ENCODE measurements around the gene KCNJ9. TPM values are rescaled to one million over a fixed set of nuclear protein-coding genes. Genes with fewer than 3 reads are reported as not detected.

KCNJ9 gene
- polyA plus RNA-seq, 3 donors = not detected

DNA sequence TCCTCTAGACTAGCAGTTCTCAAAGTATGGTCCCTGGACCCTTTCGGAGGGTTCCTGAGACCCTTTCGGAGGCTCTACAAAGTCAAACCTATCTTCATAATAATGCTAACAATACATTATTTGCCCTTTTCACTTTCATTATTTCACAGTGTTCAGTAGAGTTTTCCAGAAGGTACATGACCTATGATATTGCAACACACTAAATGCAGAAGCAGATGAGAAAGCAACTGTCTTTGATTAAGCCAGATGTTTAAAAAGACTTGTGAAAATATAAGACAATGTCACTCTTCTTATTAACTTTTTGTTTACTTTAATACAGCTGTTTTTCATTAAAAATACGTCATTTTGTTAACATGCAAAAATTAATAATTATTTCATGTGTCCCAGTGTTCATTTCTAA is 17.2 kb upstream of the KCNJ9 start:
- peaks cover 0 to 3% of the 10 kb centered on the region in 2 donors for H3K36me3 Mint-ChIP-seq
- H3K9me3 Mint-ChIP-seq = peaks cover 0 to 1% (median 0%) of the 10 kb centered on the region in 7 donors
- no peak overlapping the region for H3K4me3 Mint-ChIP-seq
- no peak overlapping the region for H3K27ac Mint-ChIP-seq
- Histone ChIP-seq H3K9ac (ENCODE audit: insufficient read depth, low read length, poor library complexity, severe bottlenecking) (no peak overlapping the region), H3K9me3 (replicated peaks in 1 of 2; ENCODE audit: control insufficient read depth in 1 of 2, insufficient read depth in 1 of 2, low read length in 2 of 2) (no peaks in the 10 kb centered on the region), H4K20me1 (ENCODE audit: insufficient read depth, low read length) (no peaks in the 10 kb centered on the region), H3K4me2 (replicated peaks; ENCODE audit: extremely low read depth, low read length, poor library complexity, severe bottlenecking) (no peak overlapping the region), H2AFZ (ENCODE audit: insufficient read depth, low read depth, low read length, poor library complexity, severe bottlenecking) (no peak overlapping the region), H3K27ac (ENCODE audit: low read depth in 1 of 2, low read length in 2 of 2) (no peak overlapping the region), H3K4me3 (replicated peaks in 1 of 3; ENCODE audit: low read depth in 2 of 3, low read length in 3 of 3) (no peak overlapping the region), H3K79me2 (ENCODE audit: insufficient read depth, low read length) (no peaks in the 10 kb centered on the region), H3K36me3 (replicated peaks in 1 of 2; ENCODE audit: control insufficient read depth in 1 of 2, insufficient read depth in 2 of 2, low read length in 2 of 2) (no peaks in the 10 kb centered on the region), H3K4me1 (ENCODE audit: control insufficient read depth in 1 of 2, insufficient read depth in 2 of 2, low read length in 2 of 2) (peaks cover 24 to 27% of the 10 kb centered on the region in 2 donors), H3K27me3 (ENCODE audit: control insufficient read depth in 2 of 2, insufficient read depth in 2 of 2, low read length in 2 of 2) (peaks cover 2 to 5% of the 10 kb centered on the region in 2 donors)
- H3K27me3 Mint-ChIP-seq (ENCODE audit: low read depth in 3 of 3) = peaks cover 14 to 33% (median 20%) of the 10 kb centered on the region in 3 donors
- WGBS (ENCODE audit: insufficient coverage) = 80% methylated on average over 1 of the region's 3 CpGs
- intact Hi-C loops (cut with micrococcal nuclease) = no loop called here
- peaks cover 5% of the 10 kb centered on the region for H3K4me1 Mint-ChIP-seq
- no peak for DNase-seq
- TF ChIP-seq, protein P1, sequence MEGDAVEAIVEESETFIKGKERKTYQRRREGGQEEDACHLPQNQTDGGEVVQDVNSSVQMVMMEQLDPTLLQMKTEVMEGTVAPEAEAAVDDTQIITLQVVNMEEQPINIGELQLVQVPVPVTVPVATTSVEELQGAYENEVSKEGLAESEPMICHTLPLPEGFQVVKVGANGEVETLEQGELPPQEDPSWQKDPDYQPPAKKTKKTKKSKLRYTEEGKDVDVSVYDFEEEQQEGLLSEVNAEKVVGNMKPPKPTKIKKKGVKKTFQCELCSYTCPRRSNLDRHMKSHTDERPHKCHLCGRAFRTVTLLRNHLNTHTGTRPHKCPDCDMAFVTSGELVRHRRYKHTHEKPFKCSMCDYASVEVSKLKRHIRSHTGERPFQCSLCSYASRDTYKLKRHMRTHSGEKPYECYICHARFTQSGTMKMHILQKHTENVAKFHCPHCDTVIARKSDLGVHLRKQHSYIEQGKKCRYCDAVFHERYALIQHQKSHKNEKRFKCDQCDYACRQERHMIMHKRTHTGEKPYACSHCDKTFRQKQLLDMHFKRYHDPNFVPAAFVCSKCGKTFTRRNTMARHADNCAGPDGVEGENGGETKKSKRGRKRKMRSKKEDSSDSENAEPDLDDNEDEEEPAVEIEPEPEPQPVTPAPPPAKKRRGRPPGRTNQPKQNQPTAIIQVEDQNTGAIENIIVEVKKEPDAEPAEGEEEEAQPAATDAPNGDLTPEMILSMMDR (IDR thresholded peaks at IDR 0.05) = no peak

DNA sequence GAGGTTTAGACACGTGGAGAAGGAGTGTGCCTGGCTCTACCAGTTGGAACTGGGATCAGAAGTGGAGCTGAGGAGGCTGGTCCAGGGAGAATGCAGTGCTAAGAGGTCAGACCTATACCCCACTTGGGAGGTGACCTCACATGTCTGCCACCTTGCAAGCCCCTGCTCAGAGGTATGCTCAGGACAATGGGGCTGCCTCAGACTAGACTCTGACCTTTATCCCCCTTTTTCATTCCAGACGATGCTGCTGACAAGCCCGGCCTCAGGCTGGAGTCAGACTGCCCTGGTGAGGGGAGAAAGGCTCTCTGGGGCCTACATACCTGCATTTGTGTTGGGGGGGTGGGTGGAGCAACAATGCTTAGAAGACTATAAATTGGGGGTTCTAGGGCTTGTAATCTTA is 16.6 kb upstream of the KCNJ9 start:
- H3K36me3 Mint-ChIP-seq = peaks cover 0 to 4% of the 10 kb centered on the region in 2 donors
- DNase-seq = no peak
- H3K27me3 Mint-ChIP-seq (ENCODE audit: low read depth in 3 of 3) = peaks cover 20 to 37% (median 26%) of the 10 kb centered on the region in 3 donors
- Histone ChIP-seq H3K9me3 (replicated peaks in 1 of 2; ENCODE audit: control insufficient read depth in 1 of 2, insufficient read depth in 1 of 2, low read length in 2 of 2) (no peaks in the 10 kb centered on the region), H2AFZ (ENCODE audit: insufficient read depth, low read depth, low read length, poor library complexity, severe bottlenecking) (no peak overlapping the region), H3K27ac (ENCODE audit: low read depth in 1 of 2, low read length in 2 of 2) (no peak overlapping the region), H4K20me1 (ENCODE audit: insufficient read depth, low read length) (no peaks in the 10 kb centered on the region), H3K79me2 (ENCODE audit: insufficient read depth, low read length) (no peaks in the 10 kb centered on the region), H3K4me3 (replicated peaks in 1 of 3; ENCODE audit: low read depth in 2 of 3, low read length in 3 of 3) (no peak overlapping the region), H3K4me2 (replicated peaks; ENCODE audit: extremely low read depth, low read length, poor library complexity, severe bottlenecking) (no peak overlapping the region), H3K36me3 (replicated peaks in 1 of 2; ENCODE audit: control insufficient read depth in 1 of 2, insufficient read depth in 2 of 2, low read length in 2 of 2) (no peaks in the 10 kb centered on the region), H3K27me3 (ENCODE audit: control insufficient read depth in 2 of 2, insufficient read depth in 2 of 2, low read length in 2 of 2) (peaks cover 5 to 11% of the 10 kb centered on the region in 2 donors), H3K4me1 (ENCODE audit: control insufficient read depth in 1 of 2, insufficient read depth in 2 of 2, low read length in 2 of 2) (peaks cover 25 to 32% of the 10 kb centered on the region in 2 donors), H3K9ac (ENCODE audit: insufficient read depth, low read length, poor library complexity, severe bottlenecking) (no peak overlapping the region)
- no peak overlapping the region for H3K4me3 Mint-ChIP-seq
- peaks cover 8% of the 10 kb centered on the region for H3K4me1 Mint-ChIP-seq
- peaks cover 0 to 5% (median 0%) of the 10 kb centered on the region in 7 donors for H3K9me3 Mint-ChIP-seq
- 100% methylated on average over 1 of the region's 3 CpGs for WGBS (ENCODE audit: insufficient coverage)
- H3K27ac Mint-ChIP-seq = no peak overlapping the region
- intact Hi-C loops (cut with micrococcal nuclease) = no loop called here
- TF ChIP-seq, protein P1 (IDR thresholded peaks at IDR 0.05) = no peak

Measured in CD14-positive monocyte (primary cell).